H9 (cell line): ENCODE data around the gene JMJD1C. TPM values are rescaled to one million over a fixed set of nuclear protein-coding genes. Genes with fewer than 3 reads are reported as not detected.

Experiments
- DNase-seq: peaks from one replicate; pipeline ENCODE4 v3.0.0-alpha.2; 2017
- H2AFZ ChIP-seq: one replicate; pipeline ENCODE4 v1.6.1; 2013; ENCODE audit warnings: mild to moderate bottlenecking, low read length, control low read depth, moderate library complexity
- H2AK5ac ChIP-seq: 2 replicates; pipeline ENCODE4 v1.6.1; 2013; ENCODE audit warnings: low read length, control low read depth, mixed read lengths; ENCODE audit not compliant: insufficient read length
- H2BK120ac ChIP-seq: one replicate; pipeline ENCODE4 v1.6.1; 2013; ENCODE audit warnings: low read depth, mild to moderate bottlenecking, low read length, control low read depth, inconsistent platforms; ENCODE audit not compliant: poor library complexity, severe bottlenecking
- H2BK12ac ChIP-seq: 2 replicates; pipeline ENCODE4 v1.6.1; 2013; ENCODE audit warnings: low read length, control low read depth, mixed read lengths, low read depth; ENCODE audit not compliant: insufficient read length
- H2BK15ac ChIP-seq: 2 replicates; pipeline ENCODE4 v1.6.1; 2013; ENCODE audit warnings: low read depth, low read length, control low read depth
- H2BK20ac ChIP-seq: one replicate; pipeline ENCODE4 v1.6.1; 2013; ENCODE audit warnings: low read depth, mild to moderate bottlenecking, low read length, control low read depth, inconsistent platforms; ENCODE audit not compliant: poor library complexity, severe bottlenecking
- H2BK5ac ChIP-seq: 2 replicates; pipeline ENCODE4 v1.6.1; 2013; ENCODE audit warnings: low read length, control low read depth, mixed read lengths; ENCODE audit not compliant: insufficient read length
- H3K14ac ChIP-seq: 2 replicates; pipeline ENCODE4 v1.6.1; 2013; ENCODE audit warnings: low read length, control low read depth; ENCODE audit not compliant: insufficient read depth
- H3K18ac ChIP-seq: 2 replicates; pipeline ENCODE4 v1.6.1; 2013; ENCODE audit warnings: low read depth, mild to moderate bottlenecking, mixed read lengths, low read length, control low read depth; ENCODE audit not compliant: insufficient read length
- H3K23ac ChIP-seq: 2 replicates; pipeline ENCODE4 v1.6.1; 2013; ENCODE audit warnings: low read length, control low read depth, mixed read lengths, low read depth; ENCODE audit not compliant: insufficient read length
- H3K23me2 ChIP-seq: 2 replicates; pipeline ENCODE4 v1.6.1; 2013; ENCODE audit warnings: low read depth, mild to moderate bottlenecking, mixed read lengths, low read length, control low read depth; ENCODE audit not compliant: insufficient read length, poor library complexity, severe bottlenecking
- H3K27ac ChIP-seq: 2 replicates; pipeline ENCODE4 v1.5.1; 2013; ENCODE audit warnings: low read length, control low read depth, mixed read lengths, low read depth; ENCODE audit not compliant: insufficient read length
- H3K27me3 ChIP-seq: 2 replicates; pipeline ENCODE4 v1.6.1; 2013; ENCODE audit warnings: low read length, control low read depth, inconsistent platforms; ENCODE audit not compliant: insufficient read depth
- H3K4ac ChIP-seq: 2 replicates; pipeline ENCODE4 v1.6.1; 2013; ENCODE audit warnings: low read depth, mild to moderate bottlenecking, control low read depth, inconsistent platforms, low read length, moderate library complexity
- H3K4me1 ChIP-seq: 2 replicates; pipeline ENCODE4 v1.6.1; 2013; ENCODE audit warnings: low read length, control low read depth, inconsistent platforms; ENCODE audit not compliant: insufficient read depth
- H3K4me2 ChIP-seq: 2 replicates; pipeline ENCODE4 v1.6.1; 2013; ENCODE audit warnings: low read length, control low read depth, mixed read lengths; ENCODE audit not compliant: insufficient read length, insufficient read depth
- H3K56ac ChIP-seq: 2 replicates; pipeline ENCODE4 v1.6.1; 2013; ENCODE audit warnings: low read depth, mild to moderate bottlenecking, mixed read lengths, low read length, control low read depth; ENCODE audit not compliant: insufficient read length
- H3K79me1 ChIP-seq: 2 replicates; pipeline ENCODE4 v1.6.1; 2013; ENCODE audit warnings: low read depth, mild to moderate bottlenecking, moderate library complexity, low read length, control low read depth, inconsistent platforms; ENCODE audit not compliant: insufficient read depth, poor library complexity, severe bottlenecking
- H3K79me2 ChIP-seq: 2 replicates; pipeline ENCODE4 v1.6.1; 2013; ENCODE audit warnings: low read length, control low read depth, inconsistent platforms; ENCODE audit not compliant: insufficient read depth
- H3K9ac ChIP-seq: 2 replicates; pipeline ENCODE4 v1.6.1; 2013; ENCODE audit warnings: low read length, control low read depth, mixed read lengths; ENCODE audit not compliant: insufficient read length; ENCODE audit errors: extremely low read depth
- H3K9me3 ChIP-seq: one replicate; pipeline ENCODE4 v1.6.1; 2013; ENCODE audit warnings: low read depth, low read length, inconsistent platforms; ENCODE audit not compliant: control insufficient read depth
- H3T11ph ChIP-seq: one replicate; pipeline ENCODE4 v1.6.1; 2013; ENCODE audit warnings: mild to moderate bottlenecking, low read length, control low read depth, inconsistent platforms
- H4K20me1 ChIP-seq: one replicate; pipeline ENCODE4 v1.6.1; 2013; ENCODE audit not compliant: control insufficient read depth, insufficient read length, insufficient read depth
- H4K5ac ChIP-seq: 2 replicates; pipeline ENCODE4 v1.6.1; 2013; ENCODE audit warnings: low read depth, mild to moderate bottlenecking, mixed read lengths, low read length, control low read depth; ENCODE audit not compliant: insufficient read length
- H4K8ac ChIP-seq: replicated peaks from 2 replicates; pipeline ENCODE4 v1.6.1; 2013; ENCODE audit warnings: low read length, control low read depth, mixed read lengths, low read depth; ENCODE audit not compliant: insufficient read length
- H4K91ac ChIP-seq: 2 replicates; pipeline ENCODE4 v1.6.1; 2013; ENCODE audit warnings: low read depth, mild to moderate bottlenecking, moderate library complexity, mixed read lengths, low read length, control low read depth; ENCODE audit not compliant: insufficient read length
- H3K27ac Mint-ChIP-seq, 3 experiments: 2 replicates in 2 of 3; 3 replicates in 1 of 3; pipeline ENCODE4 v1.8.0; 2020 to 2021; ENCODE audit warnings: mixed read lengths in 3 of 3, mild to moderate bottlenecking in 1 of 3, moderate library complexity in 1 of 3
- H3K27me3 Mint-ChIP-seq: 2 replicates; pipeline ENCODE4 v1.8.0; 2021; ENCODE audit warnings: low read depth, mild to moderate bottlenecking, moderate library complexity, mixed read lengths
- H3K36me3 Mint-ChIP-seq, 3 experiments: 2 replicates in 2 of 3; 3 replicates in 1 of 3; pipeline ENCODE4 v1.8.0; 2020 to 2021; ENCODE audit warnings: low read depth in 3 of 3, mixed read lengths in 3 of 3; ENCODE audit not compliant: insufficient read depth in 1 of 3
- H3K4me1 Mint-ChIP-seq, 2 experiments: 2 replicates each; pipeline ENCODE4 v1.8.0; 2020; ENCODE audit warnings: mixed read lengths in 2 of 2
- H3K4me3 Mint-ChIP-seq, 2 experiments: 2 replicates in 1 of 2; 3 replicates in 1 of 2; pipeline ENCODE4 v1.8.0; 2020 to 2021; ENCODE audit warnings: mild to moderate bottlenecking in 2 of 2, mixed read lengths in 2 of 2, moderate library complexity in 1 of 2
- H3K9me3 Mint-ChIP-seq, 2 experiments: 2 replicates in 1 of 2; 3 replicates in 1 of 2; pipeline ENCODE4 v1.8.0; 2020; ENCODE audit warnings: mild to moderate bottlenecking in 2 of 2, mixed read lengths in 2 of 2, moderate library complexity in 1 of 2
- WGBS: extraction: QIAGEN DNeasy Blood & Tissue Kit; methylation state at CpG from one replicate; pipeline ENCODE4 v1.1.7; 2013; ENCODE audit warnings: missing lambda C conversion rate, low lambda C conversion rate, mixed read lengths; ENCODE audit not compliant: insufficient read length; ENCODE audit errors: extremely low coverage; 5-methylcytosine and 5-hydroxymethylcytosine counted together
- total RNA-seq: library from RNA; stranded (reverse); gene quantifications from 2 replicates; pipeline ENCODE4 v1.2.1, GENCODE V29; 2021
- TF ChIP-seq, protein P1 (sequence below): fragments of 200-600 bp; sonication (generic); conservative IDR thresholded peaks from 3 replicates; pipeline ENCODE4 v1.8.0; 2021; ENCODE audit warnings: antibody characterized with exemption, mild to moderate bottlenecking

Gene JMJD1C
- total RNA-seq, 1 experiment from 2014 or later, result 200 TPM

DNA sequence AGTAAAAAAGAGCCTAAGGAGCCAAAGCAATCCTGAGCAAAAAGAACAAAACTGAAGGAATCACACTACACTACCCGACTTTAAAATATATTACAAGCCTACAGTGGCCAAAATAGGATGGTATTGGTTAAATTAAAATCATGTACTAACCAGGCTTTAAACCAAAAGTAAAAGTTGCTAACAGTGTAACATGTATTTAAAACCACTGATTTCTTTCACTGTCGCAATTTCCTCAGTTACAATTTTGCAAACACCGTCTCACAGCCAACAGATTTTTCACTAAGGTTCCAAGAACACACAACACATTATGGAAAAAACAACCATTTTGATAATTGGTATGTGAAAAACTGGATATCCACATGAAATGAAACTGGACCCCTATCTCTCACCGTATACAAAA, 74.0 kb downstream of the JMJD1C start:
- Histone ChIP-seq H4K20me1 (no peaks in the 10 kb centered on the region), H2AFZ (no peak overlapping the region)

More for the DNA sequence above, 74.0 kb downstream of the JMJD1C start:
- no peak overlapping the region for H3K4ac ChIP-seq
- Mint-ChIP-seq H3K4me3 (no peak overlapping the region), H3K4me1 (peaks cover 12 to 13% of the 10 kb centered on the region in 2 experiments), H3K27ac (0 out of 7 replicates have a peak overlapping the region, but pooled peaks of 1 of the 3 experiments have one; percentile 21), H3K36me3 (peaks cover 4 to 20% (median 9%) of the 10 kb centered on the region in 3 experiments; a peak in 4 of 7 replicates), H3K9me3 (peaks cover 3 to 5% of the 10 kb centered on the region in 2 experiments; a peak in 3 of 5 replicates), H3K27me3 (no peaks in the 10 kb centered on the region)
- WGBS, result no CpG with 5 or more reads among the region's 4 CpGs
- no peak overlapping the region for H4K8ac ChIP-seq
- H2AK5ac ChIP-seq, result no peak overlapping the region
- H2BK12ac ChIP-seq, result no peak overlapping the region
- H3K56ac ChIP-seq, result no peak overlapping the region
- no peak overlapping the region for H3K18ac ChIP-seq
- H3K14ac ChIP-seq, result no peak overlapping the region
- H4K5ac ChIP-seq, result no peak overlapping the region
- H3K9ac ChIP-seq, result no peak overlapping the region
- TF ChIP-seq, protein P1, sequence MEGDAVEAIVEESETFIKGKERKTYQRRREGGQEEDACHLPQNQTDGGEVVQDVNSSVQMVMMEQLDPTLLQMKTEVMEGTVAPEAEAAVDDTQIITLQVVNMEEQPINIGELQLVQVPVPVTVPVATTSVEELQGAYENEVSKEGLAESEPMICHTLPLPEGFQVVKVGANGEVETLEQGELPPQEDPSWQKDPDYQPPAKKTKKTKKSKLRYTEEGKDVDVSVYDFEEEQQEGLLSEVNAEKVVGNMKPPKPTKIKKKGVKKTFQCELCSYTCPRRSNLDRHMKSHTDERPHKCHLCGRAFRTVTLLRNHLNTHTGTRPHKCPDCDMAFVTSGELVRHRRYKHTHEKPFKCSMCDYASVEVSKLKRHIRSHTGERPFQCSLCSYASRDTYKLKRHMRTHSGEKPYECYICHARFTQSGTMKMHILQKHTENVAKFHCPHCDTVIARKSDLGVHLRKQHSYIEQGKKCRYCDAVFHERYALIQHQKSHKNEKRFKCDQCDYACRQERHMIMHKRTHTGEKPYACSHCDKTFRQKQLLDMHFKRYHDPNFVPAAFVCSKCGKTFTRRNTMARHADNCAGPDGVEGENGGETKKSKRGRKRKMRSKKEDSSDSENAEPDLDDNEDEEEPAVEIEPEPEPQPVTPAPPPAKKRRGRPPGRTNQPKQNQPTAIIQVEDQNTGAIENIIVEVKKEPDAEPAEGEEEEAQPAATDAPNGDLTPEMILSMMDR, result no peak
- no peaks in the 10 kb centered on the region for H3K9me3 ChIP-seq
- no peak overlapping the region for H3K4me2 ChIP-seq
- H3K79me1 ChIP-seq, result peaks cover 1% of the 10 kb centered on the region
- H3K4me1 ChIP-seq, result no peaks in the 10 kb centered on the region
- H3K79me2 ChIP-seq, result peaks cover 1% of the 10 kb centered on the region; the same call in 1 of the 2 replicates
- H3T11ph ChIP-seq, result no peak overlapping the region
- no peak overlapping the region for H2BK15ac ChIP-seq
- no peak overlapping the region for H2BK120ac ChIP-seq
- no peak overlapping the region for H2BK5ac ChIP-seq
- H3K23me2 ChIP-seq, result no peaks in the 10 kb centered on the region
- H3K23ac ChIP-seq, result no peak overlapping the region
- no peak overlapping the region for H3K27ac ChIP-seq
- no peaks in the 10 kb centered on the region for H3K27me3 ChIP-seq
- no peak overlapping the region for H4K91ac ChIP-seq
- H2BK20ac ChIP-seq, result no peak overlapping the region
- no peak for DNase-seq
